ENCODE data around the gene ENKD1.

DNA sequence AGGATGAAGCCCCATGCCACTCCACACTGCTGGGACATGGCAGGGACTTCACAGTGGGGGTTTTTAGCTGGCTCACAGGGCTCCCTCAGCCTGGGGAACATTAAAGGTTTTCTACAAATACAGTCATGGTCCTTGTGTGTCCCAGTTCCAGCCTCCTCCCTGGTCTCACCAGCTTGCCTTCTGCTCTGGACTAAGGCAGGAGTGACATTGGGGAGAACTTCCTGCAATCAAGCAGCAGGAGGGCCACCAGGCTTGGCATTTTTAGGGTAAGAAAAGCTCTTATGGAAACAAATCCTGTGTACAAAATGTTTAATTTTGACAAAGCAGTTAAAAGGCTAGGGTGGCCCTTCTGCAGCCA, 3.9 kb downstream of the ENKD1 start:
- no peak for TF ChIP-seq POLR2A (IDR thresholded peaks at IDR 0.05)
- TF ChIP-seq, protein P1, sequence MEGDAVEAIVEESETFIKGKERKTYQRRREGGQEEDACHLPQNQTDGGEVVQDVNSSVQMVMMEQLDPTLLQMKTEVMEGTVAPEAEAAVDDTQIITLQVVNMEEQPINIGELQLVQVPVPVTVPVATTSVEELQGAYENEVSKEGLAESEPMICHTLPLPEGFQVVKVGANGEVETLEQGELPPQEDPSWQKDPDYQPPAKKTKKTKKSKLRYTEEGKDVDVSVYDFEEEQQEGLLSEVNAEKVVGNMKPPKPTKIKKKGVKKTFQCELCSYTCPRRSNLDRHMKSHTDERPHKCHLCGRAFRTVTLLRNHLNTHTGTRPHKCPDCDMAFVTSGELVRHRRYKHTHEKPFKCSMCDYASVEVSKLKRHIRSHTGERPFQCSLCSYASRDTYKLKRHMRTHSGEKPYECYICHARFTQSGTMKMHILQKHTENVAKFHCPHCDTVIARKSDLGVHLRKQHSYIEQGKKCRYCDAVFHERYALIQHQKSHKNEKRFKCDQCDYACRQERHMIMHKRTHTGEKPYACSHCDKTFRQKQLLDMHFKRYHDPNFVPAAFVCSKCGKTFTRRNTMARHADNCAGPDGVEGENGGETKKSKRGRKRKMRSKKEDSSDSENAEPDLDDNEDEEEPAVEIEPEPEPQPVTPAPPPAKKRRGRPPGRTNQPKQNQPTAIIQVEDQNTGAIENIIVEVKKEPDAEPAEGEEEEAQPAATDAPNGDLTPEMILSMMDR (IDR thresholded peaks at IDR 0.05), result no peak
